ENCODE results near the gene COQ10B.

Gene COQ10B

DNA sequence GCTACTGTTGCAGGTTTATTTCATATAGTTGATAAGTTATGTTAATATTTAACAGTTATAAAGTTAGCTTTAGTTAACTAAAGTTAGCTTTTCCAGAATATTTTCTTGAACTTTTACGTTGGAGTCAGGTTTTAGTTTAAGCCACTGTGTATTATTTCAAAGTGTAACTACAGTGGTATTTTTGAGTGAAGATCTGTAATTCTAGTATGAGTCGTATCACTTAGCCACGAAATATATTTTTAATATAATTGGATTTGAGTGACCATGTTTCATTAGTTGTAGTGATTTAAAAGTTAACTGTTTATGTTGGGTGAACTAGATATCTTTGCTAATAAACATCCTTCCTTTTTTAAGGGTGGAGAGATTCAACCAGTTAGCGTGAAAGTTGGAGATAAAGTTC lies 49.3 kb downstream of the COQ10B start:
- no peak for DNase-seq

GRCh38 chr2:197504000-197504399 lies 50.6 kb downstream of the COQ10B start:
- DNase-seq = no peak

DNA sequence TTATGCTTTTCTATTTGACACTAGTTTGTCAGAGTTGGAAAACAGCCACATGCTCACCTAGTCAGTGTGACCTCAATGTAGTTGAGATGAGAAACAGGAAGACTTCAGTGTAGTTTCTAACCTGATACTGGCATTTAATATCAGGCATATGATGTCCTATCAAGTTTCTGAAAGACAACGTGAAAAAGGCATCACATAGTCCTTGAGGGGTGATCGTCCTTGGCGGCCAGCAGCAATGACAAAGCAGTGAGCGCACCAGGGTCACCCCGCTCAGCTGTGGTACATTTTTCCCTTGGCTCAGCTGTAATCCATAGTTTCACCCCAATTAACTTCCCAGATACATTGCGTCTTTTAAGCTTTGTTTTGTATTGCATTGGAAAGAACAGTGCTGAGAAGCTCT lies 51.2 kb downstream of the COQ10B start:
- DNase-seq = no peak

- no peak for DNase-seq
Observed at GRCh38 chr2:197506658-197507057, 53.3 kb downstream of the COQ10B start.

- no peak for DNase-seq
Observed at GRCh38 chr2:197513915-197514314, 60.6 kb downstream of the COQ10B start.

DNA sequence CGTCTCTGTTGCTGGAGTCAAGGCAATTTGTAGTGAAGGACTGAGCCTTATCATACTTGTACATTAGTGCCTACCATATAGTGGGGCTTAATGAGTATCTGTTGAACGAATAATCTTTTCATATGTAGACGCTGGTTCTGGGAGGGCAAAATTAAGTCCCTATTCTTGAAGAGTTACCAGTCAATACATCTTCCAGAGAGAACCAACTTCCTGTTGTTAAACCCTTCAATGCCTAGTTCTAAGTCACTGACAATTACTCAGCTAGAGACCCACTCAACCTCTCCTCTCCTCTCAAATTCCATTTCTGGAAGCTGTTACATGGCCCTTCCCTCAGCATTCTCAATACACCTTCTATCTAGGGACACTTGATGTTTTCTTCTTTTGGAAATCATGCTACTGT lies 61.4 kb downstream of the COQ10B start:
- no peak for DNase-seq

DNA sequence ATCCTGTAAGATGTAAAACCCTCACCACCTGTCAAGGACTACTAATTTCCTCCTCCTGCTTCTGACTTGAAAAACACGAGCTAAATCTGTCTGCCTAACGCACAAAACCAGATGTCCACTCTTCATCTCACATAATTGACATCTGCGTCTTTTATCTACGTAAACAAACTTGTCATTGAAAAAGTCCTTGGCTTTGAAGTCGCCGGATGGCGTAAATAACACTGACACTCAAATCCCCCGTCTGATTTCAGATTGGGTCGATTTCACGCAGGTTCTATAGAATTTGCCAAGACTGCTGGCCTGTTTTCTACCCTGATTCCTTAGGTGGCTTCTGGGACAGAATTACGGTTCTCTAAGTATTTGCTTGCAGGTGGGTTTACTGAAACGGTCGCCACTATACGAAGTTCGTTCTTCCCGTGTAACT lies 62.0 kb downstream of the COQ10B start:
- DNase-seq = no peak

DNA sequence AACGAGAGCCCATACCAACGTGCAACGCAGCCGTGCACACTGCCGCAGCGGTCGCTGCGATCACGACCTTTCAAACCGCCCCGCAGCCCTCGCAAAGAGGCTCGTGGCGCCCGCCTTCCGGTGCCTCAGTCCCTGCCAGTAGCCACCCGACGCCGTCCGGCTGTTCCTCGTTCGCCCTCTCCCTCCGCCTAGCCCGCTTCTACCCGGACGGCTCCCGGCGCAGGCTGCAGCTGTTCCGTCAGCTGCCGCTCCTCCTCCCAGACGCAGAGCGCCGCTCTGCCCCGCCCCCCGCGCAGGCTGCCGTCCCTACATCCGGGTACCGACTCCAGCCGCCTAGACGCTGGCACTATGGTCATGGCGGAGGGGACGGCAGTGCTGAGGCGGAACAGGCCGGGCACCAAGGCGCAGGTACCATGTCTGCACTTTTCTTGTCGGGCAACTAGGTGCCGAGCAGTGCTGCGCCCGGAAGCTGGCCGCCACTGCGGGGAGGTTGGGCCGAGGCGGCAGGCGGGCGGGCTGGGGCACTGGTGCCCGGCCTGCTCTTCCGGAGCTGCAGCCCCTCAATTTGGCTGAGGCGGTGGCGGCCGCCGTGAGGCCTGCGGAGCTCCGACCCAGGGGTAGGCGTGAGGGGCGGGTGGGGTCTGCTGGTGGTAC lies 62.5 kb downstream of the COQ10B start, which contains the start of gene MOB4:
Gene MOB4, plus strand, starts transcription at position 328 of the 654 bp plus-strand sequence. Its CDS starts 21 bp downstream, at position 349.
- peak; percentile 94 for DNase-seq

GRCh38 chr2:197516393-197516761 lies 63.0 kb downstream of the COQ10B start:
- DNase-seq = peak; percentile 31

DNA sequence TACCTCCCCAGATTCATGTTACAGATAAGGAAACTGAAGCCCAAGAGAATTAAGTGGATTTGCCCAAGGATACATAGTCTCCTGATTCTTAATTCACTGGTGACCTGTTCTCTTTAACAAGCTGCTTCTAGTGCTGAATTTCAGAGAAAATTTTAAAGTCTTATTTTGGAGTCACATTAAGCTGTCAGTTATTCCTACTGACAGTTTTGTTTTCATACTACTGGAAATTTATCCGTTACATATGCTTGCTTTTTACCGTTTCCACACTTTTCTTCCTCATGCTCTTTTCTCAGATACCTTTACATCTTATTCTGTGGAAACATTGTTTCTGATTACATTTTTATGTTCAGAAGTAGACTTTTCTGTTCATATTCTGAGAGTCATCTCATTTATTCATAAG lies 63.8 kb downstream of the COQ10B start:
- no peak for DNase-seq

Measured in stimulated activated CD4-positive, alpha-beta T cell treated with anti-CD3 and anti-CD28 coated beads, Interleukin-4, amount 100 ng/mL, for 24 hours (primary cell).